ENCODE measurements around the gene SLC45A1.
"Not testable (repeated sequence)": the region's sequence is repeated elsewhere in the genome, so short reads cannot be mapped to it uniquely, and the experiment has no call there.

DNA sequence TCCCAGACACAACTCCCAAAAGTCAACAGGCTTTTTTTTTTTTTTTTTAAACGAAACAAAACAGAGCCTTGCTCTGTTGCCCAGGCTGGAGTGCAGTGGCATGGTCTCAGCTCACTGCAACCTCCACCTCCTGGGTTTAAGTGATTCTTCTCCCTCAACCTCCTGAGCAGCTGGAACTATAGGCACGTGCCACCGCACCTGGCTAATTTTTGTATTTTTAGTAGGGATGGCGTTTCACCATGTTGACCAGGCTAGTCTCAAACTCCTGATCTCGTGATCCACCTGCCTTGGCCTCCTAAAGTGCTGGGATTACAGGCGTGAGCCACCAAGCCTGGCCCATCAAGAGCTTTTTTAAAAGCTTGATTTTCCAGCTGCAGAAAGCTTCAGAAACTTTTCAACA lies 62.4 kb downstream of the SLC45A1 start:
- TF ChIP-seq, protein P1, sequence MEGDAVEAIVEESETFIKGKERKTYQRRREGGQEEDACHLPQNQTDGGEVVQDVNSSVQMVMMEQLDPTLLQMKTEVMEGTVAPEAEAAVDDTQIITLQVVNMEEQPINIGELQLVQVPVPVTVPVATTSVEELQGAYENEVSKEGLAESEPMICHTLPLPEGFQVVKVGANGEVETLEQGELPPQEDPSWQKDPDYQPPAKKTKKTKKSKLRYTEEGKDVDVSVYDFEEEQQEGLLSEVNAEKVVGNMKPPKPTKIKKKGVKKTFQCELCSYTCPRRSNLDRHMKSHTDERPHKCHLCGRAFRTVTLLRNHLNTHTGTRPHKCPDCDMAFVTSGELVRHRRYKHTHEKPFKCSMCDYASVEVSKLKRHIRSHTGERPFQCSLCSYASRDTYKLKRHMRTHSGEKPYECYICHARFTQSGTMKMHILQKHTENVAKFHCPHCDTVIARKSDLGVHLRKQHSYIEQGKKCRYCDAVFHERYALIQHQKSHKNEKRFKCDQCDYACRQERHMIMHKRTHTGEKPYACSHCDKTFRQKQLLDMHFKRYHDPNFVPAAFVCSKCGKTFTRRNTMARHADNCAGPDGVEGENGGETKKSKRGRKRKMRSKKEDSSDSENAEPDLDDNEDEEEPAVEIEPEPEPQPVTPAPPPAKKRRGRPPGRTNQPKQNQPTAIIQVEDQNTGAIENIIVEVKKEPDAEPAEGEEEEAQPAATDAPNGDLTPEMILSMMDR (conservative IDR thresholded peaks at IDR 0.05; ENCODE audit: low read length), result not testable (repeated sequence)
- TF ChIP-seq EZH2phosphoT487 (IDR thresholded peaks at IDR 0.05; ENCODE audit: borderline replicate concordance), result not testable (repeated sequence)

Measured in Loucy (cell line).